OCI-LY7 (cell line): ENCODE results near the gene GRAMD2B.

ENCODE experiments used
- EZH2phosphoT487 ChIP-seq: fragments of 200-600 bp; sonication (generic); IDR thresholded peaks from 2 replicates; pipeline ENCODE4 v1.6.1; 2018; ENCODE audit warnings: low read depth, borderline replicate concordance, mild to moderate bottlenecking, mixed run types, antibody characterized with exemption, low read length, moderate library complexity, mixed read lengths
- TF ChIP-seq, protein P1 (sequence below): fragments of 200-600 bp; sonication (generic); conservative IDR thresholded peaks from 2 replicates; pipeline ENCODE4 v1.5.1; 2014; ENCODE audit warnings: mild to moderate bottlenecking, antibody characterized with exemption, low read length, moderate library complexity, mixed read lengths

GRCh38 chr5:126445502-126446174 lies 22.4 kb downstream of the GRAMD2B start:
- TF ChIP-seq, protein P1, sequence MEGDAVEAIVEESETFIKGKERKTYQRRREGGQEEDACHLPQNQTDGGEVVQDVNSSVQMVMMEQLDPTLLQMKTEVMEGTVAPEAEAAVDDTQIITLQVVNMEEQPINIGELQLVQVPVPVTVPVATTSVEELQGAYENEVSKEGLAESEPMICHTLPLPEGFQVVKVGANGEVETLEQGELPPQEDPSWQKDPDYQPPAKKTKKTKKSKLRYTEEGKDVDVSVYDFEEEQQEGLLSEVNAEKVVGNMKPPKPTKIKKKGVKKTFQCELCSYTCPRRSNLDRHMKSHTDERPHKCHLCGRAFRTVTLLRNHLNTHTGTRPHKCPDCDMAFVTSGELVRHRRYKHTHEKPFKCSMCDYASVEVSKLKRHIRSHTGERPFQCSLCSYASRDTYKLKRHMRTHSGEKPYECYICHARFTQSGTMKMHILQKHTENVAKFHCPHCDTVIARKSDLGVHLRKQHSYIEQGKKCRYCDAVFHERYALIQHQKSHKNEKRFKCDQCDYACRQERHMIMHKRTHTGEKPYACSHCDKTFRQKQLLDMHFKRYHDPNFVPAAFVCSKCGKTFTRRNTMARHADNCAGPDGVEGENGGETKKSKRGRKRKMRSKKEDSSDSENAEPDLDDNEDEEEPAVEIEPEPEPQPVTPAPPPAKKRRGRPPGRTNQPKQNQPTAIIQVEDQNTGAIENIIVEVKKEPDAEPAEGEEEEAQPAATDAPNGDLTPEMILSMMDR, result no peak
- no peak for TF ChIP-seq EZH2phosphoT487
